ENCODE measurements around the gene FHOD3.

- TF ChIP-seq CTCF (IDR thresholded peaks at IDR 0.05) (no peak), POLR2A (IDR thresholded peaks at IDR 0.05) (no peak)
These were observed 463.1 kb downstream of the FHOD3 start for GRCh38 chr18:36760598-36760997.
